Rectal smooth muscle tissue (tissue), 1 donor: ENCODE results near the gene AKT1.

ENCODE experiments used
- H3K27ac ChIP-seq: one replicate; pipeline ENCODE4 v1.7.0; 2013; ENCODE audit warnings: low read depth, low read length, inconsistent platforms
- H3K27me3 ChIP-seq: one replicate; pipeline ENCODE4 v1.7.0; 2013; ENCODE audit warnings: low read length; ENCODE audit not compliant: control insufficient read depth, insufficient read depth
- H3K36me3 ChIP-seq: one replicate; pipeline ENCODE4 v1.7.0; 2013; ENCODE audit warnings: low read length; ENCODE audit not compliant: control insufficient read depth, insufficient read depth
- H3K4me1 ChIP-seq: one replicate; pipeline ENCODE4 v1.7.0; 2013; ENCODE audit warnings: low read length; ENCODE audit not compliant: control insufficient read depth, insufficient read depth
- H3K4me3 ChIP-seq: one replicate; pipeline ENCODE4 v1.7.0; 2013; ENCODE audit warnings: low read length
- H3K9ac ChIP-seq: one replicate; pipeline ENCODE4 v1.7.0; 2013; ENCODE audit warnings: low read length

Gene AKT1

GRCh38 chr14:104792945-104793702 is 2.4 kb downstream of the AKT1 start:
- no peak overlapping the region for H3K9ac ChIP-seq
- peaks cover 16% of the 10 kb centered on the region for H3K4me1 ChIP-seq
- H3K36me3 ChIP-seq, result peaks cover 9% of the 10 kb centered on the region
- H3K4me3 ChIP-seq, result peak overlapping the region; percentile 82
- no peak overlapping the region for H3K27ac ChIP-seq
- no peaks in the 10 kb centered on the region for H3K27me3 ChIP-seq

DNA sequence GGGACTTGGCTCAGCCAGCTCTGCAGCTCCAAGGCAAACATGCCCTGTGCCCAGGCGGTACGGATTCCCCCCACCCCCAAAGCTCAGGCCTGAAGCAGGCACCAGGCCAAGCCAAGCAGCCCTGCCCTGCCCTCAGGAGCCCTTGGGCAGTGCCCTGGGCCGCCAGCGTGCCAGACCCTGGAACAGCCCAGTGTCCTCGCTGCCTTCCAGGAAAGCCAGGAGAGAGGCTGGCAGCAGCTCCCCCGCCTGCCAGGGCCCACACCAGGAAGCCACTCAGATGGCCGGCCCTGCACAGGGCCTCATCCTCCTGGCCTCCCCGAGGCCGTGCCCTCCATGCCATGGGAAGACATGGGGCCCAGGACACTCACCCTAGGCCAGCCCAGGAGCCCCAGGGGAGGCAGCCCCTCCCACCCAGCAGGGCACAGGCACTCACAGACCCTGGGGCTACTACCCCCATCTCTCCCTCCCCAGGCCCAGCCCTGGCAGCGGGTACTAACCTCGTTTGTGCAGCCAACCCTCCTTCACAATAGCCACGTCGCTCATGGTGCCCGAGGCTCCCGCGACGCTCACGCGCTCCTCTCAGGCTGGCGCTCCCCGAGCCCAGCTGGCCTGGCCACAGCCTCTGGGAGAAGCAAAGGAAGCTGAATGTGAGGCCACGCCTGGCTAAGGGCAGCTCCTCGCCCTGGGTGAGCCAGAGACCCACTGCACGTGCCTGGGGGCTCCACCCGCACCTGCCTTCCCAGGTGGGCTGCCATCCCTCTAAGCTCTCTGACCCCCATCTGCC is 3.3 kb downstream of the AKT1 start:
- Histone ChIP-seq H3K36me3 (peaks cover 9% of the 10 kb centered on the region), H3K4me3 (no peak overlapping the region)

GRCh38 chr14:104791425-104791824 is 4.1 kb downstream of the AKT1 start:
- peaks cover 16% of the 10 kb centered on the region for H3K4me1 ChIP-seq
- H3K4me3 ChIP-seq, result no peak overlapping the region
- H3K9ac ChIP-seq, result no peak overlapping the region
- H3K27ac ChIP-seq, result no peak overlapping the region
- peaks cover 9% of the 10 kb centered on the region for H3K36me3 ChIP-seq
- H3K27me3 ChIP-seq, result no peaks in the 10 kb centered on the region

More for the DNA sequence above, 3.3 kb downstream of the AKT1 start:
- Histone ChIP-seq H3K9ac (no peak overlapping the region), H3K27me3 (no peaks in the 10 kb centered on the region), H3K4me1 (peaks cover 16% of the 10 kb centered on the region), H3K27ac (no peak overlapping the region)

DNA sequence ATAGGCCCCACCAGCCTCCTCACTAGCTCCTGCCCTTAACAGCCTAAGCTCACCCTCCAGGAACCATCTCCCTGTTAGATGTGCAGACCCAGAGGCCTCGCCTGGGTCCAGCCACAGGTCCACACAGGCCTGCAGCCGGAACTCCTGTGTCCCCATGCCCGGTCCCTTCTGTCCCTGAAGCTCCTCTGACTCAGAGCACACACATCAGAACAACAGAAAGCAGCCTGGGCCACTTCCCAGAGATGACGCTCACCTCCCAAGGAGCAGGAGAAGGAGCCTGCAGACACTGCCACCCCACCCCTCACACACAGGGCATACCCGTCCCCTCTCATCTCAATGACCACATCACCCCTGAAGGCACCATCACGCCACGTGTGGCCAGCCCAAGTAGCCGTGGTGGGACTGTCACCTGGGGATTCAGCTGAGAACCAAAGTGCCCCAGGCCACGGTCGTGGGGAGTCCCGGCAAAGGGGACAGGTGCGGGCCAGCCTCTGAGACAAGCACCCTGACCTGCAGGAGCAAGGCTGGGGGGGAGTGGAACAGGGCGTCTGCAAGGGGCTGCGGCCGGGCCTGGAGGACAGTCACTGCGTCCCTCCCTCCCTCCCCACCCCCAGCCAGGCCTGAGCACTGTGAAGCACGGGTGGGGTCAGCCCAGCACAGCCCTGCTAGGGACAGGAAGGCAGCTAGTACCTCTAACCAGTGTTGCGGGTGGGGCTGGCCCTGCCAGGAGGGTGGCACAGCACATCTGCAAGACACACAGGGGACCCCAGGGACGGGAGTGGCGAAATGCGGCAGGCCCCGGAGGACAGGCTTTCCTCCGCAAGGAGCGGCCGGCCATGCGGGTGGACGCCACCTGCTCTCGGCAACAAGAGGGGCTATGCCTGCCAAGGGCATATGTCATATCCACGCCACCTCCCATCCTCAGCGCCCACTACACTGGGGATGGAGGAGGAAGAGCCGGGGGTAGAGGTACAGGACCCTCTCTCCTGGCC is 5.5 kb downstream of the AKT1 start:
- H3K9ac ChIP-seq, result no peak overlapping the region
- peaks cover 11% of the 10 kb centered on the region for H3K4me1 ChIP-seq
- H3K36me3 ChIP-seq, result peaks cover 9% of the 10 kb centered on the region

GRCh38 chr14:104788873-104789663 is 6.5 kb downstream of the AKT1 start:
- no peak overlapping the region for H3K27ac ChIP-seq
- no peak overlapping the region for H3K4me3 ChIP-seq
- peaks cover 9% of the 10 kb centered on the region for H3K36me3 ChIP-seq
- no peaks in the 10 kb centered on the region for H3K27me3 ChIP-seq
- peaks cover 8% of the 10 kb centered on the region for H3K4me1 ChIP-seq
- H3K9ac ChIP-seq, result no peak overlapping the region

More for the DNA sequence above, 5.5 kb downstream of the AKT1 start:
- H3K27me3 ChIP-seq, result no peaks in the 10 kb centered on the region
- no peak overlapping the region for H3K4me3 ChIP-seq
- H3K27ac ChIP-seq, result no peak overlapping the region

- Histone ChIP-seq H3K36me3 (peaks cover 9% of the 10 kb centered on the region), H3K27ac (no peak overlapping the region), H3K4me1 (peaks cover under 1% of the 10 kb centered on the region), H3K27me3 (no peaks in the 10 kb centered on the region), H3K4me3 (no peak overlapping the region), H3K9ac (no peak overlapping the region)
Observed at GRCh38 chr14:104788161-104788818, 7.3 kb downstream of the AKT1 start.

DNA sequence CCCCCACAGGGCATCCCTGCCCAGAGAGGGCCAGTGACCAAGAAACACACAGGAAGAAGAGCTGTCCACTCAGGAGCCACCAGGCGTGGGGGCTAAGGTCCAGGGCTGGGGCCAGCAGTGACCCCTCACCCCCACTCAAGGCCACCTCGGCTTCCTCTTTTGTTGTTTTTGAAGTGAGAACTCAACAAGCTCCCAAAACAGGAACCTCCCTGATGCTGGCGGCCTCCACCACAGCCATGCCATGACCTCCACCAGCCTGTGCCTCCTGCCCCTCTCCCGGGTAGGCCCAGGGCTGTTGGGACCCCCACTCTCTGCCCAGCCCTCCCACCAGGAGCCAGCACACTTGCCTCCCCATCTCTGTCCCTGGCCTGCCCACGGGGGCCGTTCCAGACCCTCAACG is 7.8 kb downstream of the AKT1 start:
- no peaks in the 10 kb centered on the region for H3K4me1 ChIP-seq
- no peak overlapping the region for H3K4me3 ChIP-seq
- no peak overlapping the region for H3K9ac ChIP-seq
- peaks cover 9% of the 10 kb centered on the region for H3K36me3 ChIP-seq
- no peaks in the 10 kb centered on the region for H3K27me3 ChIP-seq
- H3K27ac ChIP-seq, result no peak overlapping the region

DNA sequence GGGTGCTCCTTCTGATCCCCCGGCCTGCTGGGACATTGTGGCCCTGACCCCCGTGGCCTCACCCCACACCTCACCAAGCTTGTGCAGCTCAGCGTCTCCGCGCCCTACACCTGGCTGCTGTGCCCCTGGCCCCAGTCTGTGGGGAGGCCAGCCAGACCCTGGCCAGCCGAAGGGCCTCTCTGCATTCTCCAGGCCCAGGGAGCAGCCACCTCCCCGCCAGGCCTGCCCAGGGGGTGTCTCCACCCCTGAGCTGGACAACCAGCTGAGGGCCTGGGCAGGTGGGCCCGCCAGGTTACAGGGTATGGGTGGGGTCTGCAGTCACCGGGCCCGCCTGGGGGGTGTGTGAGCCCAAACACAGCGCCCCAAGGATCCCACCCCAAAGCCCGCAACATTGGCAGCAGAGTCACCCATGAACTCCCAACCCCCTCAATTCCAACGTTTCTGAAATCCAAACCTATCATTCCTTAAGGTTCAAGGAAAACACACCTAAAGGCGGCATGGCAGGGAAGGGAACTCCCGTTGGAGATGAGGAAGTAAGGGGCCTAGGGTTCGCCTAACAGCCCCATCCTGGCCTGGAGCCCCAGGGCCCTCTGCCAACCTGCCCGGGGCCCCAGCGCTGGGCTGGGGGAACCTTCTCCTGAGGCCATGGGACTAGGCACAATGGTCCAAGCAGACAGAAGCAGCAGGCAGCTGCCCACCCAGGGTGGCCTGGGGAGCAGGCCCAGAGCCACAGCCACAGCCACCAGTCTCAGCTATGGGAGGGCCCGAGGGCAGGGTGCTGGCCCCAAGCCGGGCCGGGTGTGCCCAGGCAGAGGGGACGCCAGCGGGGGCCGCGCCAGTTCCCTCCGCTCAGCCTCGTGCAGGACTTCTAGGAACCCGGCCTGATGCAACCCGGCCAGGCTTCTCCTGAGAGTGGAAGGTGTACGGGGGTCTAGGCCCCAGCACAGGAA is 8.5 kb downstream of the AKT1 start:
- H3K27ac ChIP-seq, result no peak overlapping the region
- no peaks in the 10 kb centered on the region for H3K4me1 ChIP-seq
- no peaks in the 10 kb centered on the region for H3K27me3 ChIP-seq
- no peak overlapping the region for H3K9ac ChIP-seq
- peaks cover 9% of the 10 kb centered on the region for H3K36me3 ChIP-seq
- H3K4me3 ChIP-seq, result no peak overlapping the region

- peaks cover 8% of the 10 kb centered on the region for H3K36me3 ChIP-seq
- no peak overlapping the region for H3K9ac ChIP-seq
- H3K27me3 ChIP-seq, result no peaks in the 10 kb centered on the region
- H3K4me1 ChIP-seq, result no peaks in the 10 kb centered on the region
- no peak overlapping the region for H3K4me3 ChIP-seq
- H3K27ac ChIP-seq, result no peak overlapping the region
Observed at GRCh38 chr14:104786091-104786586, 9.4 kb downstream of the AKT1 start.

- H3K4me1 ChIP-seq, result no peaks in the 10 kb centered on the region
- no peaks in the 10 kb centered on the region for H3K27me3 ChIP-seq
- H3K4me3 ChIP-seq, result no peak overlapping the region
- H3K9ac ChIP-seq, result no peak overlapping the region
- H3K36me3 ChIP-seq, result peaks cover 6% of the 10 kb centered on the region
- no peak overlapping the region for H3K27ac ChIP-seq
Observed at GRCh38 chr14:104785708-104786080, 9.9 kb downstream of the AKT1 start.
